H9 (cell line): Measurements from ENCODE around the gene MOB3B. TPM values are rescaled to one million over a fixed set of nuclear protein-coding genes. Genes with fewer than 3 reads are reported as not detected.

Source experiments
- DNase-seq: peaks from one replicate; pipeline ENCODE4 v3.0.0-alpha.2; 2017
- H2AFZ ChIP-seq: one replicate; pipeline ENCODE4 v1.6.1; 2013; ENCODE audit warnings: mild to moderate bottlenecking, low read length, control low read depth, moderate library complexity
- H2AK5ac ChIP-seq: 2 replicates; pipeline ENCODE4 v1.6.1; 2013; ENCODE audit warnings: low read length, control low read depth, mixed read lengths; ENCODE audit not compliant: insufficient read length
- H2BK120ac ChIP-seq: one replicate; pipeline ENCODE4 v1.6.1; 2013; ENCODE audit warnings: low read depth, mild to moderate bottlenecking, low read length, control low read depth, inconsistent platforms; ENCODE audit not compliant: poor library complexity, severe bottlenecking
- H2BK12ac ChIP-seq: 2 replicates; pipeline ENCODE4 v1.6.1; 2013; ENCODE audit warnings: low read length, control low read depth, mixed read lengths, low read depth; ENCODE audit not compliant: insufficient read length
- H2BK15ac ChIP-seq: 2 replicates; pipeline ENCODE4 v1.6.1; 2013; ENCODE audit warnings: low read depth, low read length, control low read depth
- H2BK20ac ChIP-seq: one replicate; pipeline ENCODE4 v1.6.1; 2013; ENCODE audit warnings: low read depth, mild to moderate bottlenecking, low read length, control low read depth, inconsistent platforms; ENCODE audit not compliant: poor library complexity, severe bottlenecking
- H2BK5ac ChIP-seq: 2 replicates; pipeline ENCODE4 v1.6.1; 2013; ENCODE audit warnings: low read length, control low read depth, mixed read lengths; ENCODE audit not compliant: insufficient read length
- H3K14ac ChIP-seq: 2 replicates; pipeline ENCODE4 v1.6.1; 2013; ENCODE audit warnings: low read length, control low read depth; ENCODE audit not compliant: insufficient read depth
- H3K18ac ChIP-seq: 2 replicates; pipeline ENCODE4 v1.6.1; 2013; ENCODE audit warnings: low read depth, mild to moderate bottlenecking, mixed read lengths, low read length, control low read depth; ENCODE audit not compliant: insufficient read length
- H3K23ac ChIP-seq: 2 replicates; pipeline ENCODE4 v1.6.1; 2013; ENCODE audit warnings: low read length, control low read depth, mixed read lengths, low read depth; ENCODE audit not compliant: insufficient read length
- H3K23me2 ChIP-seq: 2 replicates; pipeline ENCODE4 v1.6.1; 2013; ENCODE audit warnings: low read depth, mild to moderate bottlenecking, mixed read lengths, low read length, control low read depth; ENCODE audit not compliant: insufficient read length, poor library complexity, severe bottlenecking
- H3K27ac ChIP-seq: 2 replicates; pipeline ENCODE4 v1.5.1; 2013; ENCODE audit warnings: low read length, control low read depth, mixed read lengths, low read depth; ENCODE audit not compliant: insufficient read length
- H3K27me3 ChIP-seq: 2 replicates; pipeline ENCODE4 v1.6.1; 2013; ENCODE audit warnings: low read length, control low read depth, inconsistent platforms; ENCODE audit not compliant: insufficient read depth
- H3K4ac ChIP-seq: 2 replicates; pipeline ENCODE4 v1.6.1; 2013; ENCODE audit warnings: low read depth, mild to moderate bottlenecking, control low read depth, inconsistent platforms, low read length, moderate library complexity
- H3K4me1 ChIP-seq: 2 replicates; pipeline ENCODE4 v1.6.1; 2013; ENCODE audit warnings: low read length, control low read depth, inconsistent platforms; ENCODE audit not compliant: insufficient read depth
- H3K4me2 ChIP-seq: 2 replicates; pipeline ENCODE4 v1.6.1; 2013; ENCODE audit warnings: low read length, control low read depth, mixed read lengths; ENCODE audit not compliant: insufficient read length, insufficient read depth
- H3K56ac ChIP-seq: 2 replicates; pipeline ENCODE4 v1.6.1; 2013; ENCODE audit warnings: low read depth, mild to moderate bottlenecking, mixed read lengths, low read length, control low read depth; ENCODE audit not compliant: insufficient read length
- H3K79me1 ChIP-seq: 2 replicates; pipeline ENCODE4 v1.6.1; 2013; ENCODE audit warnings: low read depth, mild to moderate bottlenecking, moderate library complexity, low read length, control low read depth, inconsistent platforms; ENCODE audit not compliant: insufficient read depth, poor library complexity, severe bottlenecking
- H3K79me2 ChIP-seq: 2 replicates; pipeline ENCODE4 v1.6.1; 2013; ENCODE audit warnings: low read length, control low read depth, inconsistent platforms; ENCODE audit not compliant: insufficient read depth
- H3K9ac ChIP-seq: 2 replicates; pipeline ENCODE4 v1.6.1; 2013; ENCODE audit warnings: low read length, control low read depth, mixed read lengths; ENCODE audit not compliant: insufficient read length; ENCODE audit errors: extremely low read depth
- H3K9me3 ChIP-seq: one replicate; pipeline ENCODE4 v1.6.1; 2013; ENCODE audit warnings: low read depth, low read length, inconsistent platforms; ENCODE audit not compliant: control insufficient read depth
- H3T11ph ChIP-seq: one replicate; pipeline ENCODE4 v1.6.1; 2013; ENCODE audit warnings: mild to moderate bottlenecking, low read length, control low read depth, inconsistent platforms
- H4K20me1 ChIP-seq: one replicate; pipeline ENCODE4 v1.6.1; 2013; ENCODE audit not compliant: control insufficient read depth, insufficient read length, insufficient read depth
- H4K5ac ChIP-seq: 2 replicates; pipeline ENCODE4 v1.6.1; 2013; ENCODE audit warnings: low read depth, mild to moderate bottlenecking, mixed read lengths, low read length, control low read depth; ENCODE audit not compliant: insufficient read length
- H4K8ac ChIP-seq: replicated peaks from 2 replicates; pipeline ENCODE4 v1.6.1; 2013; ENCODE audit warnings: low read length, control low read depth, mixed read lengths, low read depth; ENCODE audit not compliant: insufficient read length
- H4K91ac ChIP-seq: 2 replicates; pipeline ENCODE4 v1.6.1; 2013; ENCODE audit warnings: low read depth, mild to moderate bottlenecking, moderate library complexity, mixed read lengths, low read length, control low read depth; ENCODE audit not compliant: insufficient read length
- H3K27ac Mint-ChIP-seq, 3 experiments: 2 replicates in 2 of 3; 3 replicates in 1 of 3; pipeline ENCODE4 v1.8.0; 2020 to 2021; ENCODE audit warnings: mixed read lengths in 3 of 3, mild to moderate bottlenecking in 1 of 3, moderate library complexity in 1 of 3
- H3K27me3 Mint-ChIP-seq: 2 replicates; pipeline ENCODE4 v1.8.0; 2021; ENCODE audit warnings: low read depth, mild to moderate bottlenecking, moderate library complexity, mixed read lengths
- H3K36me3 Mint-ChIP-seq, 3 experiments: 2 replicates in 2 of 3; 3 replicates in 1 of 3; pipeline ENCODE4 v1.8.0; 2020 to 2021; ENCODE audit warnings: low read depth in 3 of 3, mixed read lengths in 3 of 3; ENCODE audit not compliant: insufficient read depth in 1 of 3
- H3K4me1 Mint-ChIP-seq, 2 experiments: 2 replicates each; pipeline ENCODE4 v1.8.0; 2020; ENCODE audit warnings: mixed read lengths in 2 of 2
- H3K4me3 Mint-ChIP-seq, 2 experiments: 2 replicates in 1 of 2; 3 replicates in 1 of 2; pipeline ENCODE4 v1.8.0; 2020 to 2021; ENCODE audit warnings: mild to moderate bottlenecking in 2 of 2, mixed read lengths in 2 of 2, moderate library complexity in 1 of 2
- H3K9me3 Mint-ChIP-seq, 2 experiments: 2 replicates in 1 of 2; 3 replicates in 1 of 2; pipeline ENCODE4 v1.8.0; 2020; ENCODE audit warnings: mild to moderate bottlenecking in 2 of 2, mixed read lengths in 2 of 2, moderate library complexity in 1 of 2
- WGBS: extraction: QIAGEN DNeasy Blood & Tissue Kit; methylation state at CpG from one replicate; pipeline ENCODE4 v1.1.7; 2013; ENCODE audit warnings: missing lambda C conversion rate, low lambda C conversion rate, mixed read lengths; ENCODE audit not compliant: insufficient read length; ENCODE audit errors: extremely low coverage; 5-methylcytosine and 5-hydroxymethylcytosine counted together
- total RNA-seq: library from RNA; stranded (reverse); gene quantifications from 2 replicates; pipeline ENCODE4 v1.2.1, GENCODE V29; 2021
- TF ChIP-seq, protein P1 (sequence below): fragments of 200-600 bp; sonication (generic); conservative IDR thresholded peaks from 3 replicates; pipeline ENCODE4 v1.8.0; 2021; ENCODE audit warnings: antibody characterized with exemption, mild to moderate bottlenecking

Gene MOB3B
- total RNA-seq, 1 experiment from 2014 or later = 9.8 TPM

- DNase-seq = no peak
- H3K27ac ChIP-seq = no peak overlapping the region
These were observed 34.3 kb upstream of the MOB3B start for GRCh38 chr9:27563738-27564430.

More at GRCh38 chr9:27563738-27564430, 34.3 kb upstream of the MOB3B start:
- Histone ChIP-seq H3T11ph (no peak overlapping the region), H3K9me3 (no peaks in the 10 kb centered on the region), H3K18ac (no peak overlapping the region), H3K9ac (no peak overlapping the region), H3K56ac (no peak overlapping the region), H3K14ac (no peak overlapping the region), H3K79me2 (no peaks in the 10 kb centered on the region), H4K20me1 (no peaks in the 10 kb centered on the region), H2AFZ (no peak overlapping the region), H3K79me1 (no peaks in the 10 kb centered on the region), H3K4me2 (no peak overlapping the region), H3K27me3 (no peaks in the 10 kb centered on the region), H4K91ac (no peak overlapping the region), H2BK5ac (no peak overlapping the region), H3K23ac (no peak overlapping the region), H3K4me1 (no peaks in the 10 kb centered on the region), H4K8ac (no peak overlapping the region), H4K5ac (no peak overlapping the region), H2BK12ac (no peak overlapping the region), H3K23me2 (no peaks in the 10 kb centered on the region), H3K4ac (no peak overlapping the region), H2BK15ac (no peak overlapping the region), H2AK5ac (no peak overlapping the region), H2BK120ac (no peak overlapping the region), H2BK20ac (no peak overlapping the region)
- H3K27ac Mint-ChIP-seq = no peak overlapping the region
- no peaks in the 10 kb centered on the region for H3K9me3 Mint-ChIP-seq
- no peaks in the 10 kb centered on the region for H3K27me3 Mint-ChIP-seq
- H3K36me3 Mint-ChIP-seq = peaks cover 9 to 36% (median 35%) of the 10 kb centered on the region in 3 experiments; a peak in 6 of 7 replicates
- TF ChIP-seq, protein P1, sequence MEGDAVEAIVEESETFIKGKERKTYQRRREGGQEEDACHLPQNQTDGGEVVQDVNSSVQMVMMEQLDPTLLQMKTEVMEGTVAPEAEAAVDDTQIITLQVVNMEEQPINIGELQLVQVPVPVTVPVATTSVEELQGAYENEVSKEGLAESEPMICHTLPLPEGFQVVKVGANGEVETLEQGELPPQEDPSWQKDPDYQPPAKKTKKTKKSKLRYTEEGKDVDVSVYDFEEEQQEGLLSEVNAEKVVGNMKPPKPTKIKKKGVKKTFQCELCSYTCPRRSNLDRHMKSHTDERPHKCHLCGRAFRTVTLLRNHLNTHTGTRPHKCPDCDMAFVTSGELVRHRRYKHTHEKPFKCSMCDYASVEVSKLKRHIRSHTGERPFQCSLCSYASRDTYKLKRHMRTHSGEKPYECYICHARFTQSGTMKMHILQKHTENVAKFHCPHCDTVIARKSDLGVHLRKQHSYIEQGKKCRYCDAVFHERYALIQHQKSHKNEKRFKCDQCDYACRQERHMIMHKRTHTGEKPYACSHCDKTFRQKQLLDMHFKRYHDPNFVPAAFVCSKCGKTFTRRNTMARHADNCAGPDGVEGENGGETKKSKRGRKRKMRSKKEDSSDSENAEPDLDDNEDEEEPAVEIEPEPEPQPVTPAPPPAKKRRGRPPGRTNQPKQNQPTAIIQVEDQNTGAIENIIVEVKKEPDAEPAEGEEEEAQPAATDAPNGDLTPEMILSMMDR = no peak
- no CpG with 5 or more reads among the region's 4 CpGs for WGBS
- H3K4me3 Mint-ChIP-seq = no peak overlapping the region
- H3K4me1 Mint-ChIP-seq = no peaks in the 10 kb centered on the region
